Measurements from ENCODE around the gene SEPHS1. TPM values are rescaled to one million over a fixed set of nuclear protein-coding genes. Genes with fewer than 3 reads are reported as not detected.

The SEPHS1 gene
- total RNA-seq, 4 donors from 2014 or later = 28.9 to 41.3 (median 37.9) TPM

- ATAC-seq (ENCODE audit: low FRiP score) (peak; percentile 86), DNase-seq (ENCODE audit: low spot score) (no peak)
- TF ChIP-seq, protein P1, sequence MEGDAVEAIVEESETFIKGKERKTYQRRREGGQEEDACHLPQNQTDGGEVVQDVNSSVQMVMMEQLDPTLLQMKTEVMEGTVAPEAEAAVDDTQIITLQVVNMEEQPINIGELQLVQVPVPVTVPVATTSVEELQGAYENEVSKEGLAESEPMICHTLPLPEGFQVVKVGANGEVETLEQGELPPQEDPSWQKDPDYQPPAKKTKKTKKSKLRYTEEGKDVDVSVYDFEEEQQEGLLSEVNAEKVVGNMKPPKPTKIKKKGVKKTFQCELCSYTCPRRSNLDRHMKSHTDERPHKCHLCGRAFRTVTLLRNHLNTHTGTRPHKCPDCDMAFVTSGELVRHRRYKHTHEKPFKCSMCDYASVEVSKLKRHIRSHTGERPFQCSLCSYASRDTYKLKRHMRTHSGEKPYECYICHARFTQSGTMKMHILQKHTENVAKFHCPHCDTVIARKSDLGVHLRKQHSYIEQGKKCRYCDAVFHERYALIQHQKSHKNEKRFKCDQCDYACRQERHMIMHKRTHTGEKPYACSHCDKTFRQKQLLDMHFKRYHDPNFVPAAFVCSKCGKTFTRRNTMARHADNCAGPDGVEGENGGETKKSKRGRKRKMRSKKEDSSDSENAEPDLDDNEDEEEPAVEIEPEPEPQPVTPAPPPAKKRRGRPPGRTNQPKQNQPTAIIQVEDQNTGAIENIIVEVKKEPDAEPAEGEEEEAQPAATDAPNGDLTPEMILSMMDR (IDR thresholded peaks at IDR 0.05) = no peak
Measured at GRCh38 chr10:13347500-13348156, 465 bp downstream of the SEPHS1 start.

DNA sequence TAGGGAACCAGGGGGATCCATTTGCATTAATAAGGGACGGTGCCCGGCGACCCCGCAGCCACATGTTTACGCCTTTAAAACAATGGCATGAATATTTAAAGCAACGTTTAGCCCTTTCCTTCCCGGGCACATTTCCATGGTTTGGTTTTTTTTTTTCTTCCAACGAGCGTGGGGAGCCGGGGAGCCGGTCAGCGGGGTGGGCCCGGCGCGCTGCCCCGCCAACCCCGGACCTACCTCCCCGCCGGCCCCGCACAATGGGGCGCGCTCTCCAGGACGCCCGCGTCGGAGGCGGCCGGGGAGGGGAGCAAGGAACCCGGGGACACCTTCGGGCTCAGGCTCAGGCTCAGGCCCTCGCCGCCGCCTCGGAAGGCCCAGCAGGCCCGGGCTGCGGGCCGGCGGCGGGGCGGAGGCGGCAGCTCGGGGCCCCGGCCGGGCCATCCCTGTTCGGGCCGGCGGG, 1.0 kb downstream of the SEPHS1 start:
- TF ChIP-seq, protein P1 (IDR thresholded peaks at IDR 0.05) = no peak
- ATAC-seq (ENCODE audit: low FRiP score) (peak; percentile 33), DNase-seq (ENCODE audit: low spot score) (no peak)

GRCh38 chr10:13346283-13347042, 1.6 kb downstream of the SEPHS1 start:
- TF ChIP-seq, protein P1 (IDR thresholded peaks at IDR 0.05) = no peak
- DNase-seq (ENCODE audit: low spot score) (no peak), ATAC-seq (ENCODE audit: low FRiP score) (no peak)

DNA sequence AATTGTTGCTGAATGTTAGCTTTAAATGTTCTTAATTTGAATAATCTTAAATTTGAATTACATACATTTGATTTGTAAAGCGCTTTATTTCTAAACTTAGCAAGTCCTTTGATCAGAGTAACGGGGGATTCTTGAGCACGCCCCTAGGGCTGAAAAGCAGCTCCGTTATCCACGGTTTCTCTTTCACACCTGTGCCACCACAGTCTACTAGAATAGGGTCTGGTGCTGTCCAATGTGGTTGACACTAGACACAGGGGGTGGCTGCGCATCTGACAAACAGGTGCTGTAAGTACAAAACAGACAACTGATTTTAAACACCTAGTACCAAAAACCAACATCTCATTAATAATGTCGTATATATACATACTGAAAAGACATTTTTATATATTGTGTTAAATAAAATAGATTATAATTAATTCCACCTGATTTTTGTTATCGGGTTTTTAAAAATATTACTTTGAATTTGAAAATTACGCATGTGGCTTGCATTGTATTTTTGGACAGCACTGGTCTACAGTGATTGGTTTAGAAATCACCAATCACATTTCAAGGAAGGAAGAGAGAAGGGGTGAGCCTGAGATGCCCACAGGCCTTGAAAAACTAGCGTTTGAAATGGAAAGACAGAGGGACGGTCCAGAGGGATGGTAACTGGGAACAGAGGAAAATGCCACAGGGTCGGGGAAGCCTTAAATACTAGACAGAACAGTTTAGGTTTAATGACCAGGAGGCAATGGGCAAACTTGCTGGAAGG, 7.3 kb downstream of the SEPHS1 start:
- TF ChIP-seq, protein P1 (IDR thresholded peaks at IDR 0.05) = no peak
- no peak for ATAC-seq (ENCODE audit: low FRiP score)
- no peak for DNase-seq (ENCODE audit: low spot score)

GRCh38 chr10:13340068-13340467, 8.0 kb downstream of the SEPHS1 start:
- DNase-seq (ENCODE audit: low spot score) (no peak), ATAC-seq (ENCODE audit: low FRiP score) (no peak)
- TF ChIP-seq, protein P1 (IDR thresholded peaks at IDR 0.05) = no peak

DNA sequence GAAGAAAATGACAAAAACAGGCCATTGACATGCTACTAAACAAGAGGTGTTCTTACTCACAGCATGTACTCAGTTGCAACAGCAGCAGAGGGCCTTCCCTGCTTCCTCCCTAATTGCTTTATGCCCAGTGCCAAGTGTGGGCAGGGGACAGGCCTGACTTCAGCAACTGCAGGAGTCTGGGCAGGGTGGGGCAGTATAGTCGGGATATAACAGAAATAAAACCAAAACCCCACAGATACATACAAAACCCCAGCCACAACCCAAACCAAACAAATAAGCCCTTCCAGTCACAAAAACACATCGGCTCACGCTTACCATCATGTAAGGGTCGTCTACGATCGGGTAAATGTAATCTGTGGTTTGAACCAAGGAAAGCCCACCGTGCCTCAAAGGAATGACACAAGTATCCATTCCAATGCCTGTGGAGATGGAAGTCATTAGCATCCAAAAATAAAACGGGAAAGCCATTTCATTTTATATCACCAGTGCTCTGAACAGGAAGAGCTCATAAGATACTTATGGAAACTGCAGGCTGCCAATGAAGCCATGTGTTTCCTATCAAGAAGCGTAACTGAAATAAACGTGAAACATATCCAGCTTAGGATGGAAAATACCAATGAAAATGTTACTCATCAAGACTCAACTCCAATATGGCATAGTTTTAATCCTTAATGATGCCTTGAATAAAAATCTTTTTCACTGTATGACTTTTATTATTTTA, 9.5 kb downstream of the SEPHS1 start:
- DNase-seq (ENCODE audit: low spot score) (no peak), ATAC-seq (ENCODE audit: low FRiP score) (no peak)
- TF ChIP-seq, protein P1 (IDR thresholded peaks at IDR 0.05) = no peak

Data from omental fat pad (tissue), 4 donors.